AML-193 (cell line): ENCODE data around the gene SERPINE3.

Experiments
- DNase-seq, 2 experiments: peaks; one replicate each; lab custom pipeline; 2025; lab: John Stamatoyannopoulos, UW

SERPINE3 gene

GRCh38 chr13:51328488-51328887 is 11.0 kb upstream of the SERPINE3 start:
- no peak for DNase-seq

GRCh38 chr13:51329606-51330005 is 9.9 kb upstream of the SERPINE3 start:
- DNase-seq, result no peak

- DNase-seq, result peak; percentile 69 to 72
Measured at GRCh38 chr13:51330791-51331190, 8.7 kb upstream of the SERPINE3 start.

- DNase-seq, result no peak
Measured at GRCh38 chr13:51331354-51331861, 8.1 kb upstream of the SERPINE3 start.

GRCh38 chr13:51332566-51333361 is 6.7 kb upstream of the SERPINE3 start:
- no peak for DNase-seq

GRCh38 chr13:51333421-51333820 is 6.1 kb upstream of the SERPINE3 start:
- no peak for DNase-seq

GRCh38 chr13:51333826-51334225 is 5.7 kb upstream of the SERPINE3 start:
- DNase-seq, result no peak

- no peak for DNase-seq
Measured at GRCh38 chr13:51336746-51337145, 2.7 kb upstream of the SERPINE3 start.

GRCh38 chr13:51339952-51340732 is 651 bp downstream of the SERPINE3 start:
- no peak for DNase-seq

- no peak for DNase-seq
Measured at GRCh38 chr13:51341232-51341631, 1.7 kb downstream of the SERPINE3 start.

GRCh38 chr13:51341791-51342190 is 2.3 kb downstream of the SERPINE3 start:
- DNase-seq, result no peak

GRCh38 chr13:51342706-51343105 is 3.2 kb downstream of the SERPINE3 start:
- no peak for DNase-seq

- no peak for DNase-seq
Measured at GRCh38 chr13:51343475-51343874, 4.0 kb downstream of the SERPINE3 start.

GRCh38 chr13:51346397-51346796 is 6.9 kb downstream of the SERPINE3 start:
- DNase-seq, result no peak

- DNase-seq, result no peak
Measured at GRCh38 chr13:51347099-51347498, 7.6 kb downstream of the SERPINE3 start.

GRCh38 chr13:51348069-51348967 is 8.8 kb downstream of the SERPINE3 start:
- DNase-seq, result no peak

- no peak for DNase-seq
Measured at GRCh38 chr13:51349016-51349415, 9.5 kb downstream of the SERPINE3 start.

- no peak for DNase-seq
Measured at GRCh38 chr13:51355217-51355616, 15.7 kb downstream of the SERPINE3 start.

GRCh38 chr13:51357928-51358595 is 18.6 kb downstream of the SERPINE3 start:
- DNase-seq, result no peak

GRCh38 chr13:51359352-51359751 is 19.9 kb downstream of the SERPINE3 start:
- no peak for DNase-seq

- DNase-seq, result no peak
Measured at GRCh38 chr13:51360489-51360888, 21.0 kb downstream of the SERPINE3 start.
